Kidney capillary endothelial cell (primary cell): ENCODE results near the gene CLRN3.
A peak's percentile ranks its signal among the peaks of the same experiment; 100 is the strongest.

ENCODE experiments used
- DNase-seq: peaks from one replicate; pipeline ENCODE4 v3.0.0-alpha.2; 2018; ENCODE audit warnings: low spot score

The CLRN3 gene

DNA sequence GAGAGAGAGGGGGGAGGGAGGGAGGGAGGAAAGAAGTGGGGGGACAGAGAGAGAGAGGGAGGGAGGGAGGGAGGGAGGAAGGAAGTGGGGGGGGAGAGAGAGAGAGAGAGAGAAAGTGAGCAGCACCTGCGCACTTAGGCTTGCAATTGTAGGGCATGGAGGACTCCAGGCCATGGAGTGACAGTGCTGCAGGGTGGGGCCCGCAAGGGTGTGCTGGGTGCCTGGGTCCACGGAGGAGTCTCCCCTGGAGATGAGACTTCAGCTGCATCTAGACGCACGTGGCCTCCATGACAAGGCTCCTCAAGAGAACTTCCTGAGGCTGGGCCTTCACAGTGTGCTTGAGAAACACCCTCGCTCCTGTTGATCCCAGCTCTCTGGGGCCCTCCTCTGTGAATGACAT, 44.5 kb downstream of the CLRN3 start:
- DNase-seq = no peak

GRCh38 chr10:127845756-127846155, 47.0 kb downstream of the CLRN3 start:
- DNase-seq = no peak

DNA sequence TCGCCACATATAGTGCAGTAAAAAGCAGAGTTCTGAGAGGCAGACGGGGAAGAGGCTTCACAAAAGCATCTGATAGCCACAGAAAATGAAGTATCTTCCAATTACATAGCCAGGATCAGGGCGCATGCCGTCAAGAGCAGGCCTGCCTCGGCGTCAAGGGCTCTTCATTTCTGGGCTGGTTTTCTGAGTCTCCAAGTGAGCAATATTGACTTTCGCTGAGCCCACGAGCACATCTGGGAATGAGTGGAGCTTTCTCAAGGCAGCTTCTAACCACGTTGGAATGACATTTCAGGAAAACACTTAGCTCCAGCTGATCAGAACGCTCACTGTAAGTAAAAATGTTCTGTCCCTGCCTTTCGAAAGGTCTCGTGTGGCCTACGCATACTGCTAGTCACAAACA, 51.9 kb downstream of the CLRN3 start:
- DNase-seq = no peak

DNA sequence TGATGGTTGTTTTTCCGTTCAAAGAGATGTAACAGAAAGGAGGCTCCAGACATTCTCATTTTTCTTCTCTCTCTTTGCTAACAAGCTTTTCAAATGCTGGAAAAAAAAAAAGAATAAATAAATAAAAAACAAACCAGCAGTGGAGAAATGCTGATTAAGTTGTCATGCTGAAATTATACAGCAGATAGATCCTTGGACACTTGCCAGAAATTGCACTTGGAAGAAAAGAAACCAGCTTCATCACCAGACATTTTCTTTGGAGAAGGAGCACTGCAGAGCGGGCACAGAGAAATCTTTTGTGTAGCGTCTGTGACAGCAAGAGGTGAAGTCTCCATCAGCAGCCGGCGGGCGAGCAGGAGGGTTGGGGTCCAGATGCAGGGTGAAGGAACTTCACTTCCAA, 55.8 kb downstream of the CLRN3 start:
- no peak for DNase-seq

DNA sequence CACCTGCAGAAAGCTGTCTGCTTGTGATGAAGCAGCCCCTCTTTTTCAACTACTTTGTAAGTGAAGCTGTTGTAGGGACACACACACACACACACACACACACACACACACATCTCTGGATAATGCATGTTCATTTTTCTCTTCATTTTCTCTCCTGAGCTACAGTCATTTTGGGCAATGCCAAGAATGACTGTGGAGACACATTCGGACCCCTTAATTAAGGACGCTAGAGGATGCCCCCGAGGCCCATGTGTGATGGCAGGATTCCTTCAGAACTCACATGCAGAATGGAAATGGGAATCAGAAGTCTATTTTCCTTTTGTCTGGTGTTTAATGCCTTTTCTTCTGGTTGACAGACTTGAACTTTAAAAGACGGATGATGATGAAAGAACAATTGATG, 56.6 kb downstream of the CLRN3 start:
- no peak for DNase-seq

GRCh38 chr10:127834791-127835190, 58.0 kb downstream of the CLRN3 start:
- no peak for DNase-seq

GRCh38 chr10:127834221-127834620, 58.5 kb downstream of the CLRN3 start:
- DNase-seq = peak; percentile 80

- no peak for DNase-seq
Measured at GRCh38 chr10:127833804-127834203, 58.9 kb downstream of the CLRN3 start.

DNA sequence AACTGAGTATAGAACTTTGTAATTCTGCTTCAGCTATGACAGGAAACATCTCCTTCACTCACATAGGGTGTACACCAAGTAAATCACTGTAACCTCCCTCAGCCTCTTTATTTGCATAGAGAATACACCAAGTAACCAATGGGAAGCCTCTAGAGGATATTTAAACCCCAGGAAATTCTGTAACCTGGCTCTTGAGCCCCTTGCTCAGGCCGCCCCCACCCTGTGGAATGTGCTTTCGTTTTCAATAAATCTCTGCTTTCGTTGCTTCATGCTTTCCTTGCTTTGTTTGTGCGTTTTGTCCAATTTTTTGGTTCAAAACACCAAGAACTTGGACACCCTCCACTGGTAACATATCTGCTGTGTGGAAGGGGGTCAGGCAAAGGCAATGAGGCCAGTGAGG, 60.2 kb downstream of the CLRN3 start:
- no peak for DNase-seq

- no peak for DNase-seq
Measured at GRCh38 chr10:127830414-127830813, 62.3 kb downstream of the CLRN3 start.
